Measurements from ENCODE around the gene NFATC2.
"Not testable (repeated sequence)": the region's sequence is repeated elsewhere in the genome, so short reads cannot be mapped to it uniquely, and the experiment has no call there.

NFATC2 gene

DNA sequence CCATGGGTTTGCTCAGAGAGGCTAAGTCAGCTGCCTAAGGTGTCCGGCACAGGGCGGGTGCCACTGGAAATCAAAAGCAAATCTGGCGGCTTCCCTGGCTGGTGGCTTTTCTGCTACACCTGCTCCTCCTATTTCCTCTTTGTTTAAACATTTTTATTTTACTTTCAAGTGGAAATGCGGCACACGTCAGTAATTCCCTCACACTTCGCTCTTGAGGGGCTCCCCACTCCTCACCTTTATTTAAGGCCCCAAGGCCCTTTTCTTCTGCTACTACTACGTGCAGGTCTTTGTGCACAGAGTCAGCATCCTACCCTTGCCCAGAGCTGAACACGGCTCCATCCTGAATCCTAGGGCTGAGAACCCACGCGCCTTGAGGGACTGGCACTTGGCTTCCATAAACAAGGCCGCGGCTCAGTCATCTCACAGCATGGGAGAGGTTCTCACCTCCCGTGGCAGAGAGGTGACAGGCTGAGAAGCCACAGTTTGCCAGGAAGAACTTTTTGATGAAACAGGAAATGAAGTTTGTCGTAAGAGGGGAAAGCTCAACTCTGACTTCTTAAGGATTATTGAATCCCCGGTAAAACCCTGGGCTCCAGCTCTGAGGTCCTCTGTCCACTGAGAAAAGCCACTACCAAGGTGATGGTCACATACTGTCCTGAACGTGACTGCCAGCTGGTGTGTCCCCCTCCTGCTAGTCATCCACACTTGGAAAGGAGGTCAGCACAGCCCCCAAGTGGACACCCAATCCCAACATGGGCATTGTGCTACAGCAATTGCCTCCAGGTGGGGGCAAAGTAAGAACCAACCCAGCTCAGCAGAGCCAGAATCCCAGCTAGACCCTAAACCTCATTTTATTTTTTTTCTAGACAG lies 48.0 kb downstream of the NFATC2 start:
- DNase-seq (ENCODE audit: low spot score) = no peak

DNA sequence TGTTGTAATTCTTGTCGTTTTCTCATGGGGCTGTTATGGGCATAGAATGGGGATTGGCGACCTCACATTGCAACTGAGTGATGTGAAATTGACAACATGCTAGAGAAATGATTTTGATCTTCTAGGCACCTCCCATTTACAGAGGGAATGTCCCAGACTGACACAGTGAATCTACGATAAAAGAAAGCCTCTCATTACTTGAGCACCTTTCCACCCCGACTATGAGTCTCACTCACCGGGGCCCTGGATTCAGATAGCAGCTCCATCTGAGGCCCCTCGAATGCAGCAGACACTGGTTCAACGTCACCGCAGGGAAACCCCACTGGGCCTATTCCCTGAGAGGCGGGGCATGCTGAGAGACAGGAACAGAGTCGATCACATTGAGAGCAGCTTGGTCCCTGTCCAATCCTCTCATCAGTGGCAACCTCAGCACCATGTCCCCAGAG lies 49.1 kb downstream of the NFATC2 start:
- no peak for DNase-seq (ENCODE audit: low spot score)

DNA sequence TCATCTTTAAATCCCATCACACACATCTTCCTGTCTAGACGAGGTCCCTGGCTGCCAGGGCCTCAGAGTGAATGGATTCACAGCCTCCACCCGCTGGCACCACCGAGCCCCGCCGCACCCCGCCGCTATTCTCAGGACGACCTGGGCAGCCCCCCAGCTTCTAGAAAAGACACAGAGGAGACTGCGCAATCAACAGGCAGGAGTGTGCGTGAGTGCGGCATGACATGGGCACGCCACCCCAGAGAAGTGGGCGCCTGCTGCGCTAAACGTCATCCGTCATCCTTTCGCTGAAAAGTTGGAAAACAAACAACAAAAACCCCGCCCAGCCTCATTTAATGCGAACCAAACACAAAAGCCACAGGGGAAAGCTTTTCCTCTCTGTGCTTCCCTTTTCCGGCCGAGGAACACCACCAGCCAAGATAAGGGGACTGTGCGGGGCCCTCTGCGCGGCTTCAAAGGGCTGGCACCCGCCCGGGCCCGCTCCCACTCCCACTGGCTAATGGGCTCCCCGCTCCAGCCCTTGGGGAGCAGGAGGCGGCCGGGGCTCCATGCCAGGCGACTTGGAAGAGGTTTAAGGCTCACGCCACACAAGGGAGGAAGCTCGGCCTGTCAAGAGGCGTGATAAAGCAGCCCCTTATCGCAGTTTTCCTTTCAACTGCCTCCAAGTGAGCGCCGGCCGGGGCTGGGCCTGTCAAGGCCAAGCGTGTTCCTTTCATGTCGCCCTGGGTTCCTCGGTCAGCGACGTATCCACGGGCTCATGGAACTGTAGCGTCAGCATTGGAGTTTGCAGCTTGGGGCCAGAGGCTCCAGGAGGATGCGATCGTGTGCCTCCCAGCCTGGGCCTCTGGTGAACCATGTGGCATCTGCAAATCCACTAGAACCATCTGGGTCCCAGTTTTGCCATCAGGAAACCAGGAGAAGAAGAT lies 50.1 kb downstream of the NFATC2 start:
- DNase-seq (ENCODE audit: low spot score) = no peak

DNA sequence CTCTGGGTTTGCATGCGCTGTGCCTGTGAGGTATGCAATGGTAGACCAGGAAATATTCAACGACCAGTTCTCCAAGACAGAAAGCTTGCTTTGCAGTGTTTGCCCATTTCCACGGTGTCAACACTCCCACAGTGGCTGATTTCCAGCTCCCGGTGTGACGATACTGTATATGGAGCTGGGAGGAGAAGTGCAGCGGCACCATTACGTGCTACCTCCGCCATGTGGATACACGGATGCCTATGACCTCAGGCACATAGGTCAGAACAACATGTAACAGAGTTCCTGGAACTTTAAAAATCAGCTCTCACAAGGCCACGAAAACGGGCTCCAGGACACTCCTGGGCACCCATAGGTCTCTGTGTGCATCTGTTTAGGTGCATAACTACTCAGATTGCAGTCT lies 51.1 kb downstream of the NFATC2 start:
- no peak for DNase-seq (ENCODE audit: low spot score)

DNA sequence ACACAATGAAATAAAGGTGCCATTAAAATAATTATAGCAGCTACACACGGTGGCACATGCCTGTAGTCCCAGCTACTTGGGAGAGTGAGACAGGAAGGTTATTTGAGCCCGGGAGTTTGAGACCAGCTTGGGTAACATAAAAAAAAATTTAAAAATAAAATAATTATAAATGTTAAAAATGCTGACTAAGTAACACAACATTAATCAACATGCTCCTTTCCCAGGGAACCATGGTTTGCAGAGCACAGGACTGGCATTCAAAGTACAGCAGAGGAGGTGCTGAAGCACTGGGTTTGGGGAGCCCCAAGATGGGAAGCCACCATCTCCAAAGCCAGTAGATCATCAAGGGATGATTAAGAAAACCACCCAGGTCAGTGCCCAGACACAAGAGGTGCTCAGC lies 51.9 kb downstream of the NFATC2 start:
- no peak for DNase-seq (ENCODE audit: low spot score)

DNA sequence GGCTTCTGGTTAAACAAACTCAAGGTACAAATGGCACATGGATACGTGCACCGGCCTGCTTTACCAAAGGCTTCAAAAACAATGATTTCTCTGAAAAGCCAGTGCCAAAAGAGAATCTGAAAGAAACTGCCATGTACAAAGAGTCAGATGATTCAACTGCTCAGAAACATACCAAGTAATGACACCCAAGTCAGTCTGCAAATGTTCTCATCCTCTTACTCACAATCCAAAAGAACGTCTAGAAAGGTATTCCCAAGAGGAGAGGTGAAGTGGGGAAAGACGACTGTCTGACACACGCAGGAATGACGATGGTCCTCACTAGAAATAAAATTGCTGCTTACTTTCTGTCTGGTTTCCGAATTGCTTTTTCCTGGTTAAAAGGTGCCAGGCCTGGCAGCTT lies 52.9 kb downstream of the NFATC2 start:
- no peak for DNase-seq (ENCODE audit: low spot score)

DNA sequence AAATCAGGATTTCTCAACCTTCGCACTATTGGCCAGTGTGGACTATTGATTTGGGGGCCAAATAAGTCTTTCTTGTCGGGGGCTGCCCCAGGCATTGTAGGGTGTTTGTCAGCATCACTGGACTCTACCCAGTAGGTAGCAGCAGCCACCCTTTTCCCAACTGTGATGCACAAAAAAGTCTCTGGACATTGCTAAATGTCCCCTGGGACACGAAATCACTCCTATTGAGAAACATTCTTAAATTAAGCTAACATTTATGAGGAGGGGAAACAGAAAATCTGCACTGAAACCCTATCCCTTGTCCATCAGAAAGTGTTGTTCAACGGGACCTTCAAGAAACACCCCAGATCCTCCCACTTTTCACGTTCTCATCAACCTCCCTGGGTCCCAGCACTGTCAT lies 54.2 kb downstream of the NFATC2 start:
- no peak for DNase-seq (ENCODE audit: low spot score)

DNA sequence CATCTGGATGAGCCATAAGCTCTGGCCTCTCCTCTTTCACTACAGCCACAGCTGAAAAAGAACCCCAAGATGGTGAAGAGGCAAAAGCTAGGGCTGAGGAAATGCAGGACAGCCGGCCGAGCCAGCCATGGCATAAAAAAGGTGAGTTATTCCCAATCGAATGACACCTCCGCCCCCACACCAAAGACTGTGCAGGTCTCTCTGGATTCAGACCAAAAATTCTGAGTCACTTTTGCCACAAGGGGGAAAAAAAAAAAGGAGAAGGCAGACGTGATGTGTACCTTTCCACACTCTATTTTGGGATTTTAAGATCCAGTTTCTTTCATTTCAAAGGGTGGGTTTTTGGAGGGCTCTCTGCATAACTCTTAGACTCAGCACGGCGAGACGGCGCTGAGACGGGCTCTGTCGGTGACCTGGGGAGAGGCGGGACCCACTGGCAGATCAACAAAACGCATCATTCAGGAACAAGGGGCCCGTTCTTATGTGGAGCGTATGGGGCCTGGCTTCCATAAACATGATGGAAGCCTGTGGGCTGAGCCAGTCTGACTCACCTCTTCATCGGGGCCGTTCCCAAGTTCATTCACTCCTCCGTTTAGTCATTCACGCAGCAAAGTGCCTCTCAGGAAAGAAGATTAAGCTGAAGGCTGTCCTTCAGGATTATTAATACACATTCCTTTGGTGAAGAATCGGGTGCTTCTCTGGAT lies 54.8 kb downstream of the NFATC2 start:
- peak; percentile 59 for DNase-seq (ENCODE audit: low spot score)

DNA sequence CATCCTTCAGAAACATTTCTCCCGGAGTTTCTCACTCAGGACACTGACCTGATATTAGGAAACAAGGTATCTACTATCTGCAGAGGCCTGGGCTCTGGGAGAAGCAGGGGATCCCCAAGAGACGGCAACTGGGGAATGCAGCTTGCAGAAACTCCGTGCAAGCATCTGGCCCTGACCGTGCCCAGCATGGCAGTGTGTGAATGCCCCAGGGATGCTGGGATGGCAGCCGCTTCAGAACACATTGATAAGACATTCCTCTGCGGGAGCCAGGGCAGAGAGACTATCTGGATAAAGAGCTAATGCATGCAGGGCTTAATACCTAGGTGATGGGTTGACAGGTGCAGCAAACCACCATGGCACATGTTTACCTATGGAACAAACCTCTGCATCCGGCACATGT lies 55.4 kb downstream of the NFATC2 start:
- DNase-seq (ENCODE audit: low spot score) = no peak

DNA sequence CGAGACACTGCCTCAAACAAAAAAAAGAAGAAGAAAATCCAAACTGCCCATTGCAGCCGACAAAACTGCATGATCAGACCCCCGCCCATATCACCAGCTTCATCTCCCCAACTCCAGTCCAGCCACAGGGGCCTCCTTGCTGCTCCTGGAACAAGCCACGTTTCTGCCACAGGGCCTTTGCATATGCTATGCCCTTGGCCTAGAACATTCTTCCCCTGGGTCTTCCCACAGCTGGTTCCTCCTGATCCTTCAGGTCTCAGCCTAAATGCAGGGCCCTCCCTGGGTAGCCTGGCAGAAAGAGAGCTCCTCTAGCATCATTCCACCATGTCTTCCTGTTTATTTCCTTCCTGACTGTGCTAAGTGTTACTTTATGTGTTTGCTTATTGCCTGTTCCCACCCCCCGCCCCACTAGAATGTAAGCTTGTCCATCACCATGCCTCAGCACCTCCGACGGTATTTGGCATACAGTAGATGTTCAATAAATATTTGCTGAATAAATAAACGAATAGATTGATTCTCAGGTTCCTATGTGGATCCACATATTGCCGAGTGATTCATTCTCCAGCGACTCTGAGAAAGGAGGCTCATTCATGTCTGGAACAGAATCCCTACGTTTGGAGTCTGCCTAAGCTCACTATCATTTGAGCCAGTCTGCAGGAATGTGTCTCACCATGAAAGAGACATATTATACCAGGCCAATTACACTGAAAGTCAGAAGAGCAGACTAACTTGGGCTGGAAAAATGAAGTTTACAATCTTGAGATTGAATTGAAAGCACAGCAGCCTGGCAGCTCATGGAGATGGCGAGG lies 56.1 kb downstream of the NFATC2 start:
- no peak for DNase-seq (ENCODE audit: low spot score)

DNA sequence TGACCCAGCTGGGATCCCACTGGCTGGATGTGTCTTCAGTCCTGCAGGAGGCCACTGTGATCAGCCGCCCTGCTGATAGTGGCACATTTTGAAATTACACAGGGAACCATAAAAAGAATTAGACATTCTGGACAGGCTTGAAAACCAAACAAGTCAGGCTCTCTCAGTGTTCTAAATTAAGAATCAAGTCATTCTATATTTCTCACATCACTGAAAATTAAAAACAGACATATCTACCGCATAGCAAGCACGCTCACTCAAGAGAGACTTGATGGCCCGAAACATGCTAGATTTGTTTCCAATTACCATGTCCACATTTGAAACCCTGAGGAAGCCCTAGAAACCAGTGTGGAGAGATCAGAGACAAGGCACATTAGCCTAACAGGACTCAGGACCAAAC lies 57.7 kb downstream of the NFATC2 start:
- no peak for DNase-seq (ENCODE audit: low spot score)

DNA sequence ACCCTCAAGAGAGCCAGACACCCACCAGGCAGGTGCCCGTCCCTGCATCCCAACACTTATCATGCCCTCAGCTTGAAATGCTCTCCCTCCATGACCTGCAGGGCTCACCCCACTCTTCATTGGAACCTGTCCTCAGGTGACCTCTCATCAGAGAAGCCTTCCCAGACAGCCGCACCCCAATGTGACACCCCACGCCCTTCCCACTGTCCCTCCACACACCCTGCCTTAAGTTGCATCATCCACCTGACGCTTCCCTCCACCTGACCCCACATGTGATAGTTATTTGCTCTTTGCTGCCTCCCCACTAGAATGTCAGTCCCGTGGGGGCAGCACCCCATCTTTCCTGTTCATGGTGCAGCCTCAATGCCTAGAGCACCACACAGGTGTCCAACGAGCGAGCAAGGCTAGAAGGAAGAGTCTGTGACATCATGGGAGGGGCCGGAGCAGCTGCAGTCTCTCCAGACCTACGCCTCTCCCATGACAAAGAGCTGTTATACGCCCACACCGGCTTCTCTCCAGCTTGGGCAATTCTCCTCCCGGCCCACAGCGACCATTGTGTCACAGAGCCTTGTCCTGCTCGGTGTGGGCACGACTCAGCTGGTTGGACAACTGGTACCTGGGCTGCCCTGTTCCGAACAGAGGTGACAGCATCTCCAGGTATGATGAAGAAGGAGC lies 58.2 kb downstream of the NFATC2 start:
- no peak for DNase-seq (ENCODE audit: low spot score)

DNA sequence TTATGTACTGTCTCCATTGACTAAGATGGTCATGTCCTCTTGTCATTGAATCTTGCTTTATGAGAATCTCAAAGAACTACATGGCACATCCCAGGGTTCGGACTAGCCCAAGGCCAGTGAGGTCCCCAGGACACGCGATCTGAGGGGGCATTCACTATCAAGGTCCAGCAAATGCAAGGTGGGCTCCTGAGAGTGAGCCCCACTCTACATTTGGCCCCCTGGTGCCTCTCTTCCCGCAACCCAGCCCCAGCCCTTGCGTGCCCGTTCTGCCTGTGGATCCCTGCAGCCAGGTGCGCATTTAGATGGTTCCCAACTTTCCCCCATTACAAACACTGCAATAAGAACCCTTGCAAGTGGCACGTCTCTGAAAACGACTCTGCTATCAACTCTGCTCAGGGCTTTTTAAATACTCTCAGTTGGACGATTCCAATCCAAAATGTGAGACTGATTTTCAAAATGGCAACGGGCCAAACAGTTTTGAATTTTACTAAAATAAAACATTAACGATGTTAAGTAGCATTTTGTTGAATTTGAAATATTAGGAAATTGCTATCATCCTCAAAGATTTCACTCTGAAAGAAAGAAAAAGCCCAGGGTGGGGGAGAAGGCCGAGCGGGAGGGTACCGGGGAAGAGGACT lies 59.6 kb downstream of the NFATC2 start:
- no peak for DNase-seq (ENCODE audit: low spot score)

DNA sequence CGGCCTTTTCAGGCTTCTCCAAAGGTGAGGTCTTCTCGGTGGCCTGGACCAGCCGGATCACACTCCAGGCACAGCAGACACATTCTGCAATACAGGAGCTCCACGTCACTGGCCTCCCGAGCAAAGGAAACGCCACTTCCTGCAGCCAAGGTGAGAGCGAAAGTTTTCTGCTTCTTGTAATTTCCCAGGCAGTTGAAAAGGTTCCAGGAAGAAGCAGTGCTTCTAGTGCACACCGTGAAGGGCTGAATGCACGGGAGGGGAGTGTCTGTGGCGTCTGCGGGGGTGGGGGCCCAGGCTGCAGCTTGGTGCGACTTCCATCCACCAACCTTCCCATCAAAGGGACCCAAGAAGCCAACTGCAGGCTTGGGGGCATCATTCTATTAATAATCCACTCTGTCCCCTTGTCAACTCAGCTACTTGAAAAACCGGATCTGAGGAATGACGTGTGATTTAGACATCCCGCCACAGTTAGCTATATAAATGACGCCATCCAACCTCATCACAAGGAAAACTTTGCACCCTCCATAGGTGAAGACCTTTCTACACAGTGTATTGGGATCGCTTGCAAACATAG lies 61.1 kb downstream of the NFATC2 start:
- DNase-seq (ENCODE audit: low spot score) = no peak

DNA sequence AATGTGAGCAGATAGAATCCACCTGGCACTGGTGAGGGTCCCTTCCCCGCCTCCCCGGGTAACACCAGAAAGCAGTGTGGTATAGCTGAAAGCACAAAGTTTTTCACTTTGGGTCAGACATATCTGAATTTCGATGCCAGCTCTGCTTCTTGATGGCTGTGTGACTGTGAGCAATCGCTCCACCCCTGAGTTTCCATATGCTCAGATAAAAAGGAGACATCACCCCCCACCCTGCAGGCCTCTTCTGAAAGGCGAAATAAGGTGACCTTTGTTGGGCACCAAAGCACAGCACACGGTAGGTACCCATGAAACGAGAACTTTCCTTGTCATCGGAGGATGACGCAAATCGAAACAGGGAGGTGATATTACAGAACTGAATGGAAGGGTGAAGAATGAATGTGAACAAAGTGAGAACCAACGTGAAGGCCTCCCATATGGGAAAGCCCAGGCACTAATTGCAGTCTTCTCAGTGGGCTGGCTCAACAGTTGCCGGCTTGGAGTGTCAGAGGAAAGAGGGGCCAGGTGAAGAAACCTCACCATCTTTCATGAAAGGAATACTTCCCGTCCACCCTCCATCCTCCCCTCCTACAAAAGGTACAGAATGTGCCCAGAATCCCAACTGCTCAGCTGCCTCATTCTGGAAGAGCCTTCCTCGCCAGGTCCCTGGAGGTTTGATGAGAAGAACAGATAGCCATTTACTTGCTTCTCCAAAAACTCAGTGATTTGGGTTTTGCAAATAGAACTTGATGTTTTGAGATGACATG lies 61.8 kb downstream of the NFATC2 start:
- no peak for DNase-seq (ENCODE audit: low spot score)

DNA sequence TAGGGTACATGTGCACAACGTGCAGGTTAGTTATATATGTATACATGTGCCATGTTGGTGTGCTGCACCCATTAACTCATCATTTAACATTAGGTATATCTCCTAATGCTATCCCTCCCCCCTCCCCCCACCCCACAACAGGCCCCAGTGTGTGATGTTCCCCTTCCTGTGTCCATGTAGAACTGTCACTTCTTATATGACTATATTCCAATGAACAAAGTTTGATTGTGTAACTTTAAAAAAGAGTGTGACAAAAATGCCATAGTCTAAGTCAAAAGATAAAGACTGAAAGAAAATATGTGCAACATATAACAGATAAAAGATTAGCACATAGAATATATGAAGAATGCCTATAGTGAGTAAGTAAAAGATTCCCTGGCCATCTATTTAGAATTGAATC lies 66.4 kb downstream of the NFATC2 start:
- not testable (repeated sequence) for DNase-seq (ENCODE audit: low spot score)

DNA sequence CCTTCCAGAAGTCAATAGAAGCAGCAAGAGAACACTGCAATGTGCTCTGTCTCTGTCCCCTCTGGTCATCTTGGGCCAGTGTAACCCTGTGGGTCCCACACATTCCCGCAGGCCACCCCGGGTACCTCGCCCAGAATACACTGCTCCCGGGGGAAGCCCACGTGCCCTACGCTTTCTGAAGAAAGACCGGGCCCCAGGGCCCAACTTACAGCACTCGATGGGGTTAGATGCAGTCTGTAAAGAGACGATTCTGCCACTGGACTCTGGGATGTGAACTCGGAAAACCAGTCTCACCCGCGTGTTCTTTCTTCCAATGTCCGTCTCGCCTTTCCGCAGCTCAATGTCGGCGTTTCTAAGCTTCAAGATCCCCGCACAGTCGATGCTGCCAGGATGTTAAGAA lies 68.7 kb downstream of the NFATC2 start:
- no peak for DNase-seq (ENCODE audit: low spot score)

DNA sequence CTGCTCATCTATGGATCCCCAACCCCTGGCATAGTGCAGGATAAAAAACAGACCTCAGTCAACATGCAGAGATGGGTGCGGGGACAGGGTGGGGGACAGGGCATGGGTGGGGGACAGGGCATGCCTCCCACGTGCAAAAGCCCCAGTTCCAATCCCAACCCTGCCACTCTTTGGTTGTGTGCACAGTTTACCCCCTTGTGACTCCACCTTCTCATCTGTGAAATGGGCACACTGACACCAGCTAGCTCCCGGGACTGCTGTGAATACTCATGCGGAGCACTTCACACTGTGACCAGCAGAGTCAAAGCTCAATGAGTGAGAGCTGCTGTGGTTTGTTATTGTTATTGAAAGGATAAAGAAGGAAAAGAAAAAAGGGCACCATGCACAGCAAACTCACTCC lies 69.3 kb downstream of the NFATC2 start:
- DNase-seq (ENCODE audit: low spot score) = no peak

DNA sequence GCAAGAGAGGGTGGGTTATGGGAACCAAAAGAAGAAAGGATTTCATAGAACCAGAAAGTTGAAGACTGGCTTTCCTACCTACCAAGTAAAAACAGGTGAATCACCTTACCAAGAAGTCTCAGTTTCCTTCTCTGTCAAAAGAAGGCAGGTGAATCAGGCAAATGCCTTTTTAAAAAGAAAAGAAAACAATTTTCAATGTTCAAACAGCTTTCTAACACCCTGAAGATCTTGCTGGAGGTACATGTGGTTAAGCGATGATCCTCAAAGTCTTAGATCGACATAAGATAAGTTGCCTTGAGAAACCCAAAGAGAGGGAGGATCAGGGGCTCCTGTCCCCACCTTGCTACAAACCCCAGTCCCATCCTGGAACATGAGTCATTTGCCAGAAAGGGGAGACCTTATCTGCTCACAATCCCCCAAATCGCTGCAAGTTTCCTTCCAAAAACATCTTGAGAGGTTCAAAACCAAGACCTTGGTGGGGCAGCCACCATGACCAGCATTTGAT lies 71.6 kb downstream of the NFATC2 start:
- no peak for DNase-seq (ENCODE audit: low spot score)
